Sigmoid colon (tissue), 7 donors: Measurements from ENCODE around the gene NOS3. TPM values are rescaled to one million over a fixed set of nuclear protein-coding genes. Genes with fewer than 3 reads are reported as not detected.

Experiments
- DNase-seq: peaks from one replicate; pipeline ENCODE4 v3.0.0-alpha.2; 2019
- H3K27ac ChIP-seq, 4 donors: fragments of 200-600 bp; sonication (generic); one replicate each; pipeline ENCODE4 v1.5.1; 2016 to 2019; ENCODE audit warnings: mild to moderate bottlenecking in 1 of 4
- H3K27me3 ChIP-seq, 3 donors: fragments of 200-600 bp; sonication (generic); one replicate each; pipeline ENCODE4 v1.5.1; 2019; ENCODE audit warnings: mild to moderate bottlenecking in 1 of 3
- H3K36me3 ChIP-seq, 4 donors: fragments of 200-600 bp; sonication (generic); one replicate each; pipeline ENCODE4 v1.5.1; 2016 to 2019
- H3K4me1 ChIP-seq, 4 donors: fragments of 200-600 bp; sonication (generic); one replicate each; pipeline ENCODE4 v1.5.1; 2017 to 2019
- H3K4me3 ChIP-seq, 4 donors: fragments of 200-600 bp; sonication (generic); one replicate each; pipeline ENCODE4 v1.5.1; 2017 to 2019; ENCODE audit warnings: mild to moderate bottlenecking in 2 of 4, moderate library complexity in 1 of 4
- H3K9me3 ChIP-seq, 4 donors: fragments of 200-600 bp in 3 of 4; sonication (generic) in 3 of 4; one replicate each; pipeline versions ENCODE4 v1.5.1 to v1.6.1; 2013 to 2019
- CTCF ChIP-seq, 4 experiments: fragments of 450-650 bp in 3 of 4; fragments of 200-600 bp in 1 of 4; IDR thresholded peaks; one replicate each; pipeline ENCODE4 v1.5.1; 2016 to 2019; ENCODE audit warnings: antibody characterized with exemption in 4 of 4, mild to moderate bottlenecking in 3 of 4, moderate library complexity in 2 of 4
- EP300 ChIP-seq, 4 donors: sonication (generic); formaldehyde crosslinking; IDR thresholded peaks; one replicate each; pipeline ENCODE4 v1.6.1; 2017; ENCODE audit warnings: antibody characterized with exemption in 4 of 4
- POLR2A ChIP-seq, 2 donors: fragments of 450-650 bp; IDR thresholded peaks; one replicate each; pipeline ENCODE4 v1.6.1; 2016; ENCODE audit warnings: antibody characterized with exemption in 2 of 2, mild to moderate bottlenecking in 2 of 2, moderate library complexity in 2 of 2
- POLR2AphosphoS5 ChIP-seq, 4 donors: sonication (generic); formaldehyde crosslinking; IDR thresholded peaks; one replicate each; pipeline ENCODE4 v1.6.1; 2017; ENCODE audit warnings: antibody characterized with exemption in 4 of 4
- WGBS, 2 donors: extraction: QIAGEN DNeasy Blood & Tissue Kit; methylation state at CpG; one replicate each; pipeline ENCODE4 v1.1.7; 2013; 5-methylcytosine and 5-hydroxymethylcytosine counted together
- intact Hi-C: fragments of 100-400 bp; cut with DNase I; formaldehyde crosslinking; loops from one replicate; pipeline ENCODE4 v1.15.1; 2023
- polyA plus RNA-seq, 3 donors: library from polyadenylated mRNA; stranded (reverse); fragments of 200-250 nt; gene quantifications; one replicate each; pipeline ENCODE4 v1.2.3, GENCODE V29; 2013
- total RNA-seq, 4 donors: library from RNA; depleted of rRNA; stranded (reverse); fragments of >200 nt; gene quantifications; one replicate each; pipeline ENCODE4 v1.1.0, GENCODE V29; 2016
- donor health status: healthy with polysubstance abuse.
- donor health status: Bipolar disorder and iron deficiency.
- donor health status: healthy.

NOS3 gene
- total and polyA plus RNA-seq, 7 donors: 0.23 to 7.2 (median 1.8) TPM

- H3K4me1 ChIP-seq: peaks cover 0 to 49% (median 43%) of the 10 kb centered on the region in 4 donors
- WGBS, 2 donors: 0% methylated on average over 30 of the region's 30 CpGs
- H3K27me3 ChIP-seq: no peaks in the 10 kb centered on the region
- TF ChIP-seq POLR2A (IDR thresholded peaks at IDR 0.05) (no peak), CTCF (IDR thresholded peaks at IDR 0.05) (peak in 1 of 4 experiments; percentile 5)
- peak; percentile 76 for DNase-seq
- peak within 1 kb of the TSS; percentile 86 to 96 (median 93) for H3K27ac ChIP-seq
- H3K9me3 ChIP-seq: no peaks in the 10 kb centered on the region
- intact Hi-C loops: no loop called here
- H3K36me3 ChIP-seq: peaks cover 0 to 10% (median 0%) of the 10 kb centered on the region in 4 donors
- peak within 1 kb of the TSS; percentile 68 to 91 (median 78) for H3K4me3 ChIP-seq
These were observed 66.7 kb downstream of the NOS3 start, which contains the start of gene CDK5 for GRCh38 chr7:151057506-151057988. Gene CDK5, minus strand, starts transcription at chr7:151057897. Its CDS starts 49 bp downstream, at chr7:151057848.

- peaks cover 0 to 10% (median 0%) of the 10 kb centered on the region in 4 donors for H3K36me3 ChIP-seq
- TF ChIP-seq POLR2A (IDR thresholded peaks at IDR 0.05) (peak; percentile 58 to 60), CTCF (IDR thresholded peaks at IDR 0.05) (no peak), POLR2AphosphoS5 (IDR thresholded peaks at IDR 0.05) (peak; percentile 72 to 96 (median 78)), EP300 (IDR thresholded peaks at IDR 0.05) (peak in 2 of 4 donors; percentile 7 to 33)
- intact Hi-C loops: loop anchor here (2.0 kb wide), 2 partner anchors 29 to 53 kb away; partner anchors contain the start of gene ABCB8
These were observed 67.4 kb downstream of the NOS3 start for GRCh38 chr7:151057989-151058780.

GRCh38 chr7:151058781-151059366 is 68.1 kb downstream of the NOS3 start:
- Histone ChIP-seq H3K36me3 (peaks cover 0 to 11% (median 0%) of the 10 kb centered on the region in 4 donors), H3K9me3 (no peaks in the 10 kb centered on the region), H3K27ac (peak overlapping the region; percentile 86 to 96 (median 93)), H3K4me1 (peaks cover 0 to 62% (median 56%) of the 10 kb centered on the region in 4 donors), H3K27me3 (no peaks in the 10 kb centered on the region), H3K4me3 (peak overlapping the region; percentile 68 to 91 (median 78))
- intact Hi-C loops: loop anchor here (1.0 to 2.0 kb wide), 4 partner anchors 22 to 52 kb away; partner anchors contain the start of genes ABCB8 and AGAP3
- DNase-seq: no peak
- TF ChIP-seq POLR2A (IDR thresholded peaks at IDR 0.05) (no peak), POLR2AphosphoS5 (IDR thresholded peaks at IDR 0.05) (no peak), CTCF (IDR thresholded peaks at IDR 0.05) (no peak), EP300 (IDR thresholded peaks at IDR 0.05) (no peak)
- 5 to 9% methylated on average over 18 of the region's 18 CpGs for WGBS, 2 donors

More at GRCh38 chr7:151057989-151058780, 67.4 kb downstream of the NOS3 start:
- 1% methylated on average over 46 of the region's 46 CpGs for WGBS, 2 donors
- H3K4me1 ChIP-seq: peaks cover 0 to 56% (median 49%) of the 10 kb centered on the region in 4 donors
- H3K9me3 ChIP-seq: no peaks in the 10 kb centered on the region
- peak overlapping the region; percentile 68 to 91 (median 78) for H3K4me3 ChIP-seq
- peak; percentile 100 for DNase-seq
- no peaks in the 10 kb centered on the region for H3K27me3 ChIP-seq
- peak overlapping the region; percentile 86 to 96 (median 93) for H3K27ac ChIP-seq

- Histone ChIP-seq H3K36me3 (peaks cover 0 to 11% (median 3%) of the 10 kb centered on the region in 4 donors), H3K4me1 (peaks cover 0 to 63% (median 56%) of the 10 kb centered on the region in 4 donors), H3K27ac (peak within 1 kb of the TSS; percentile 86 to 96 (median 93)), H3K27me3 (no peaks in the 10 kb centered on the region), H3K9me3 (no peaks in the 10 kb centered on the region), H3K4me3 (peak within 1 kb of the TSS; percentile 68 to 91 (median 78))
- peak; percentile 94 for DNase-seq
- TF ChIP-seq POLR2A (IDR thresholded peaks at IDR 0.05) (peak; percentile 17 to 21), EP300 (IDR thresholded peaks at IDR 0.05) (no peak), POLR2AphosphoS5 (IDR thresholded peaks at IDR 0.05) (peak; percentile 34 to 85 (median 61)), CTCF (IDR thresholded peaks at IDR 0.05) (peak in 2 of 4 experiments; percentile 16 to 57)
- intact Hi-C loops: loop anchor here (1.0 to 2.0 kb wide), 4 partner anchors 22 to 51 kb away; partner anchors contain the start of genes ABCB8 and AGAP3
- 1% methylated on average over 75 of the region's 75 CpGs for WGBS, 2 donors
These were observed 68.7 kb downstream of the NOS3 start, which contains the start of gene SLC4A2 for GRCh38 chr7:151059367-151060112. Gene SLC4A2, plus strand, starts transcription at chr7:151059589. Its CDS starts 2,399 bp downstream, at chr7:151061988.
